ENCODE data around the gene DISC1. TPM values are rescaled to one million over a fixed set of nuclear protein-coding genes. Genes with fewer than 3 reads are reported as not detected.

DISC1 gene
- 10 to 100 TPM; 17.1 to 33.8 (median 23.5) TPM for total RNA-seq
- polyA plus RNA-seq, result 1 to 10 TPM; 7.8 to 9.0 TPM
- 21.8 reads per million, percentile 52 among the genes with 10 or more reads in this experiment for total RNA-seq

GRCh38 chr1:231626535-231626950 is at the start of gene DISC1:
DISC1 (plus strand) TSS chr1:231626790; CDS start chr1:231626868, 78 bp downstream.
- Histone ChIP-seq H3K9me3 (ENCODE audit: control insufficient read depth in 2 of 3, low read length in 3 of 3) (no peaks in the 10 kb centered on the region), H3K4me1 (ENCODE audit: control insufficient read depth in 2 of 2, insufficient read depth in 2 of 2, low read length in 2 of 2) (peaks cover 8 to 16% of the 10 kb centered on the region in 2 donors), H3K36me3 (ENCODE audit: control insufficient read depth in 2 of 3, insufficient read depth in 3 of 3, low read length in 3 of 3) (peaks cover 0 to 4% (median 0%) of the 10 kb centered on the region in 3 experiments), H3K27me3 (ENCODE audit: control insufficient read depth in 2 of 2, insufficient read depth in 2 of 2, low read length in 2 of 2) (no peaks in the 10 kb centered on the region), H3K27ac (ENCODE audit: low read depth, low read length) (peak within 1 kb of the TSS; percentile 60), H3K4me3 (ENCODE audit: low read length) (peak within 1 kb of the TSS; percentile 74)
- ATAC-seq, result peak; percentile 88
- H3K27me3 Mint-ChIP-seq, result peaks cover 0 to 36% (median 0%) of the 10 kb centered on the region in 5 donors
- peak within 1 kb of the TSS; percentile 88 to 98 (median 94) for H3K4me3 Mint-ChIP-seq
- H3K36me3 Mint-ChIP-seq, result peaks cover 0 to 4% (median 0%) of the 10 kb centered on the region in 5 donors
- POLR2A ChIA-PET, result interaction anchor here (0.6 to 2.3 kb wide), 7 partner anchors 9 to 289 kb away, joined by 3 to 11 read pairs (median 4); partner anchors contain the start of genes EXOC8 and SPRTN
- CTCF ChIA-PET, result interaction anchor here (1.0 kb wide), 1 partner anchor 9 kb away, joined by 5 read pairs; no protein-coding TSS in a partner anchor
- H3K27ac Mint-ChIP-seq, result peak within 1 kb of the TSS; percentile 77 to 97 (median 92)
- H3K9me3 Mint-ChIP-seq, result peaks cover 0 to 2% (median 0%) of the 10 kb centered on the region in 11 donors
- DNase-seq, result peak; percentile 49 to 74 (median 70)
- intact Hi-C loops (cut with micrococcal nuclease), result loop anchor here (1.0 to 10.0 kb wide), 6 partner anchors 14 to 982 kb away; partner anchors contain the start of genes TSNAX (in 2 of the 2), ARV1 (in 1 of the 2), COG2 (in 1 of the 2) and SPRTN (in 1 of the 2)
- peaks cover 17 to 52% (median 38%) of the 10 kb centered on the region in 7 donors for H3K4me1 Mint-ChIP-seq

- intact Hi-C loops (cut with micrococcal nuclease), result no loop called here
- Histone ChIP-seq H3K9me3 (ENCODE audit: control insufficient read depth in 2 of 3, low read length in 3 of 3) (no peaks in the 10 kb centered on the region), H3K4me3 (ENCODE audit: low read length) (no peak overlapping the region), H3K27ac (ENCODE audit: low read depth, low read length) (no peak overlapping the region), H3K36me3 (ENCODE audit: control insufficient read depth in 2 of 3, insufficient read depth in 3 of 3, low read length in 3 of 3) (no peaks in the 10 kb centered on the region), H3K4me1 (ENCODE audit: control insufficient read depth in 2 of 2, insufficient read depth in 2 of 2, low read length in 2 of 2) (no peaks in the 10 kb centered on the region), H3K27me3 (ENCODE audit: control insufficient read depth in 2 of 2, insufficient read depth in 2 of 2, low read length in 2 of 2) (no peaks in the 10 kb centered on the region)
- peak overlapping the region in 1 of 9 donors; percentile 68 for H3K27ac Mint-ChIP-seq
- ChIA-PET POLR2A (interaction anchor here (0.6 kb wide), 1 partner anchor 12 kb away, joined by 3 read pairs; no protein-coding TSS in a partner anchor), CTCF (no interaction called here)
- ATAC-seq, result no peak
- no peak overlapping the region for H3K4me3 Mint-ChIP-seq
- H3K36me3 Mint-ChIP-seq, result peaks cover 0 to 3% (median 0%) of the 10 kb centered on the region in 5 donors
- peaks cover 0 to 2% (median 0%) of the 10 kb centered on the region in 7 donors for H3K4me1 Mint-ChIP-seq
- no peak for DNase-seq
- no peaks in the 10 kb centered on the region for H3K27me3 Mint-ChIP-seq
- no peaks in the 10 kb centered on the region for H3K9me3 Mint-ChIP-seq
These were observed 49.5 kb upstream of the DISC1 start for GRCh38 chr1:231576804-231577718.

- Mint-ChIP-seq H3K27ac (no peak overlapping the region), H3K27me3 (no peaks in the 10 kb centered on the region), H3K4me3 (no peak overlapping the region), H3K4me1 (peaks cover 0 to 2% (median 0%) of the 10 kb centered on the region in 7 donors), H3K9me3 (no peaks in the 10 kb centered on the region), H3K36me3 (peaks cover 0 to 3% (median 0%) of the 10 kb centered on the region in 5 donors)
- Histone ChIP-seq H3K4me3 (ENCODE audit: low read length) (no peak overlapping the region), H3K27ac (ENCODE audit: low read depth, low read length) (no peak overlapping the region), H3K9me3 (ENCODE audit: control insufficient read depth in 2 of 3, low read length in 3 of 3) (no peaks in the 10 kb centered on the region), H3K27me3 (ENCODE audit: control insufficient read depth in 2 of 2, insufficient read depth in 2 of 2, low read length in 2 of 2) (no peaks in the 10 kb centered on the region), H3K36me3 (ENCODE audit: control insufficient read depth in 2 of 3, insufficient read depth in 3 of 3, low read length in 3 of 3) (no peaks in the 10 kb centered on the region), H3K4me1 (ENCODE audit: control insufficient read depth in 2 of 2, insufficient read depth in 2 of 2, low read length in 2 of 2) (no peaks in the 10 kb centered on the region)
- no peak for ATAC-seq
- ChIA-PET POLR2A (no interaction called here), CTCF (no interaction called here)
- intact Hi-C loops (cut with micrococcal nuclease), result no loop called here
- no peak for DNase-seq
These were observed 45.7 kb upstream of the DISC1 start for GRCh38 chr1:231580874-231581273.

- Mint-ChIP-seq H3K27ac (no peak overlapping the region), H3K27me3 (no peaks in the 10 kb centered on the region), H3K9me3 (no peaks in the 10 kb centered on the region), H3K4me1 (peaks cover 0 to 2% (median 0%) of the 10 kb centered on the region in 7 donors), H3K36me3 (peaks cover 0 to 3% (median 0%) of the 10 kb centered on the region in 5 donors), H3K4me3 (no peak overlapping the region)
- Histone ChIP-seq H3K27ac (ENCODE audit: low read depth, low read length) (no peak overlapping the region), H3K4me3 (ENCODE audit: low read length) (no peak overlapping the region), H3K9me3 (ENCODE audit: control insufficient read depth in 2 of 3, low read length in 3 of 3) (no peaks in the 10 kb centered on the region), H3K27me3 (ENCODE audit: control insufficient read depth in 2 of 2, insufficient read depth in 2 of 2, low read length in 2 of 2) (no peaks in the 10 kb centered on the region), H3K4me1 (ENCODE audit: control insufficient read depth in 2 of 2, insufficient read depth in 2 of 2, low read length in 2 of 2) (no peaks in the 10 kb centered on the region), H3K36me3 (ENCODE audit: control insufficient read depth in 2 of 3, insufficient read depth in 3 of 3, low read length in 3 of 3) (no peaks in the 10 kb centered on the region)
- DNase-seq (no peak), ATAC-seq (no peak)
- intact Hi-C loops (cut with micrococcal nuclease), result no loop called here
- ChIA-PET CTCF (no interaction called here), POLR2A (no interaction called here)
These were observed 44.7 kb upstream of the DISC1 start for GRCh38 chr1:231581859-231582258.

- no peak for DNase-seq
- H3K27ac Mint-ChIP-seq, result no peak overlapping the region
- Histone ChIP-seq H3K9me3 (ENCODE audit: control insufficient read depth in 2 of 3, low read length in 3 of 3) (no peaks in the 10 kb centered on the region), H3K27me3 (ENCODE audit: control insufficient read depth in 2 of 2, insufficient read depth in 2 of 2, low read length in 2 of 2) (no peaks in the 10 kb centered on the region), H3K4me3 (ENCODE audit: low read length) (no peak overlapping the region), H3K36me3 (ENCODE audit: control insufficient read depth in 2 of 3, insufficient read depth in 3 of 3, low read length in 3 of 3) (no peaks in the 10 kb centered on the region), H3K4me1 (ENCODE audit: control insufficient read depth in 2 of 2, insufficient read depth in 2 of 2, low read length in 2 of 2) (no peaks in the 10 kb centered on the region), H3K27ac (ENCODE audit: low read depth, low read length) (no peak overlapping the region)
- H3K4me1 Mint-ChIP-seq, result peaks cover 0 to 2% (median 0%) of the 10 kb centered on the region in 7 donors
- ChIA-PET POLR2A (no interaction called here), CTCF (no interaction called here)
- H3K36me3 Mint-ChIP-seq, result peaks cover 0 to 3% (median 0%) of the 10 kb centered on the region in 5 donors
- no peaks in the 10 kb centered on the region for H3K9me3 Mint-ChIP-seq
- no peaks in the 10 kb centered on the region for H3K27me3 Mint-ChIP-seq
- no peak overlapping the region for H3K4me3 Mint-ChIP-seq
- no peak for ATAC-seq
- intact Hi-C loops (cut with micrococcal nuclease), result no loop called here
These were observed 43.2 kb upstream of the DISC1 start for GRCh38 chr1:231583376-231583775.

GRCh38 chr1:231584117-231584516 is 42.5 kb upstream of the DISC1 start:
- Histone ChIP-seq H3K4me3 (ENCODE audit: low read length) (no peak overlapping the region), H3K9me3 (ENCODE audit: control insufficient read depth in 2 of 3, low read length in 3 of 3) (no peaks in the 10 kb centered on the region), H3K27ac (ENCODE audit: low read depth, low read length) (no peak overlapping the region), H3K27me3 (ENCODE audit: control insufficient read depth in 2 of 2, insufficient read depth in 2 of 2, low read length in 2 of 2) (no peaks in the 10 kb centered on the region), H3K4me1 (ENCODE audit: control insufficient read depth in 2 of 2, insufficient read depth in 2 of 2, low read length in 2 of 2) (no peaks in the 10 kb centered on the region), H3K36me3 (ENCODE audit: control insufficient read depth in 2 of 3, insufficient read depth in 3 of 3, low read length in 3 of 3) (no peaks in the 10 kb centered on the region)
- no peaks in the 10 kb centered on the region for H3K4me1 Mint-ChIP-seq
- no peaks in the 10 kb centered on the region for H3K27me3 Mint-ChIP-seq
- no peaks in the 10 kb centered on the region for H3K9me3 Mint-ChIP-seq
- no peak for ATAC-seq
- no peak for DNase-seq
- intact Hi-C loops (cut with micrococcal nuclease), result no loop called here
- H3K36me3 Mint-ChIP-seq, result no peaks in the 10 kb centered on the region
- CTCF ChIA-PET, result interaction anchor here (1.9 kb wide), 1 partner anchor 227 kb away, joined by 7 read pairs; no protein-coding TSS in a partner anchor
- H3K27ac Mint-ChIP-seq, result no peak overlapping the region
- POLR2A ChIA-PET, result no interaction called here
- H3K4me3 Mint-ChIP-seq, result no peak overlapping the region
